ENCODE results near the gene PBXIP1. TPM values are rescaled to one million over a fixed set of nuclear protein-coding genes. Genes with fewer than 3 reads are reported as not detected.

PBXIP1 gene
- total RNA-seq, 6 experiments from 2014 or later: 26.4 to 42.5 (median 28.1) TPM

DNA sequence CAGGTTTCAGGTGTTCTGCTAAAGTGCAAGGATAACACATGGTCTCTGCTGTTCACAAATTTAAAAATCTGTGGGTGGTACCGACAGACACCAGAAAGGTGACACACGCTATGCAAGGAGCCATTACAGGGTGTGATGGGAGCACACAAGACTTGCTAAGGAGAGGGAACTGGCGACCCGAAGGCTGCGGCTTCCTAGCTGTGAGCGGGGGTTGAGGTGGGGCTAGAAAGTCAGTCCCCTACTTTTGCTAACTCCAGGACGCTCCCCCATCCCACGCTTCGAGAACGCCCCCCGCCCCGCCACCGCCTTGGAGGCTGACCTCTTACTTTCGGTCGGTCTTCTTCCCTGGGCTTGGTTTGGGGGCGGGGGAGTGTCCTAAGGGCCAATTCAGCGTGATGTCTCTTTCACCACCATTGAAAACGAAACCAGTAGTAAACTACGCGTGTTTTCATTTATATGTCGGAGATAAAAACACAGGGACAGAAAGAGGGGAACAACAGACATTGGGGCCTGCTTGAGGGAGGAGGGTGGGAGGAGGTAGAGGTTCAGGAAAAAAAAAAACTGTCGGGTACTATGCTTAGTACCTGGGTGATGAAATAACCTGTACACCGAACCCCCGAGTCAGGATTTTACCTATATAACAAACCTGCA, 19.6 kb upstream of the PBXIP1 start:
- DNase-seq: peak; percentile 47
- H3K9me3 Mint-ChIP-seq: no peaks in the 10 kb centered on the region
- no peak overlapping the region for H3K27ac Mint-ChIP-seq
- H3K27me3 Mint-ChIP-seq (ENCODE audit: insufficient read depth): peaks cover 2% of the 10 kb centered on the region; the same call in 1 of the 2 replicates
- peaks cover 20% of the 10 kb centered on the region for H3K36me3 Mint-ChIP-seq (ENCODE audit: low read depth)
- H3K4me1 Mint-ChIP-seq (ENCODE audit: low read depth): peaks cover 6% of the 10 kb centered on the region
- TF ChIP-seq, protein P1, sequence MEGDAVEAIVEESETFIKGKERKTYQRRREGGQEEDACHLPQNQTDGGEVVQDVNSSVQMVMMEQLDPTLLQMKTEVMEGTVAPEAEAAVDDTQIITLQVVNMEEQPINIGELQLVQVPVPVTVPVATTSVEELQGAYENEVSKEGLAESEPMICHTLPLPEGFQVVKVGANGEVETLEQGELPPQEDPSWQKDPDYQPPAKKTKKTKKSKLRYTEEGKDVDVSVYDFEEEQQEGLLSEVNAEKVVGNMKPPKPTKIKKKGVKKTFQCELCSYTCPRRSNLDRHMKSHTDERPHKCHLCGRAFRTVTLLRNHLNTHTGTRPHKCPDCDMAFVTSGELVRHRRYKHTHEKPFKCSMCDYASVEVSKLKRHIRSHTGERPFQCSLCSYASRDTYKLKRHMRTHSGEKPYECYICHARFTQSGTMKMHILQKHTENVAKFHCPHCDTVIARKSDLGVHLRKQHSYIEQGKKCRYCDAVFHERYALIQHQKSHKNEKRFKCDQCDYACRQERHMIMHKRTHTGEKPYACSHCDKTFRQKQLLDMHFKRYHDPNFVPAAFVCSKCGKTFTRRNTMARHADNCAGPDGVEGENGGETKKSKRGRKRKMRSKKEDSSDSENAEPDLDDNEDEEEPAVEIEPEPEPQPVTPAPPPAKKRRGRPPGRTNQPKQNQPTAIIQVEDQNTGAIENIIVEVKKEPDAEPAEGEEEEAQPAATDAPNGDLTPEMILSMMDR (IDR thresholded peaks at IDR 0.05): no peak
- H3K4me3 Mint-ChIP-seq: no peak overlapping the region

DNA sequence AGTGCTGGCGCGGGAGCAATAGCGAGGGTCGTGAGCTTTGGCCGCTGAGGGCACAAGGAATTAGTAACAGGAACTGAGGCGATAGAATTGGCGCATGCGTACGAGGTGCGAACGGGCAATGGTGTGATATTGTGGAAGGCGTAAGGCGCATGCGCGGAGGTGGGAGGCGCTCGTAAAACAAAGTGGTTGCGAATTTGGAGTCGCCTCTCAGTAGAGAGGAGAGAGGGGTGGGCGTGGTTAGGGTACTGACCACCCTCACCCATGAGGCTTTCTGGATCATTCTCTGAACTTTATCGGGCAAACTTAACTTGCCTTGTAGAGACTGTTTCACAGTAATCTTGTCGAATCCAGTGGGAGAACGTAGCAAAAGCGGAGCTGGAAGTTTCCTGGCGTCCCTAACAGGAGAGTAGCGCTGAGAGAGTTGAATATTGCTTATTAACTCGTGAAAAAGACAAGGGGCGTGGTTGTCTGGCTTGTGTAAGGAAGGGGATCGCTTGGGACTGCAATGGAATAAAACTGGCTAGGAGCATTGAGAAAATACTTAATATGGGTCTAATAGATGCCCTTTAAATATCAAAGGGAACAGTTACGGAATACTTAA, 19.0 kb upstream of the PBXIP1 start:
- peaks cover 2% of the 10 kb centered on the region; the same call in 1 of the 2 replicates for H3K27me3 Mint-ChIP-seq (ENCODE audit: insufficient read depth)
- peaks cover 6% of the 10 kb centered on the region for H3K4me1 Mint-ChIP-seq (ENCODE audit: low read depth)
- DNase-seq: peak; percentile 89
- H3K4me3 Mint-ChIP-seq: no peak overlapping the region
- TF ChIP-seq, protein P1 (IDR thresholded peaks at IDR 0.05): no peak
- no peaks in the 10 kb centered on the region for H3K9me3 Mint-ChIP-seq
- H3K36me3 Mint-ChIP-seq (ENCODE audit: low read depth): peaks cover 20% of the 10 kb centered on the region
- H3K27ac Mint-ChIP-seq: no peak overlapping the region

DNA sequence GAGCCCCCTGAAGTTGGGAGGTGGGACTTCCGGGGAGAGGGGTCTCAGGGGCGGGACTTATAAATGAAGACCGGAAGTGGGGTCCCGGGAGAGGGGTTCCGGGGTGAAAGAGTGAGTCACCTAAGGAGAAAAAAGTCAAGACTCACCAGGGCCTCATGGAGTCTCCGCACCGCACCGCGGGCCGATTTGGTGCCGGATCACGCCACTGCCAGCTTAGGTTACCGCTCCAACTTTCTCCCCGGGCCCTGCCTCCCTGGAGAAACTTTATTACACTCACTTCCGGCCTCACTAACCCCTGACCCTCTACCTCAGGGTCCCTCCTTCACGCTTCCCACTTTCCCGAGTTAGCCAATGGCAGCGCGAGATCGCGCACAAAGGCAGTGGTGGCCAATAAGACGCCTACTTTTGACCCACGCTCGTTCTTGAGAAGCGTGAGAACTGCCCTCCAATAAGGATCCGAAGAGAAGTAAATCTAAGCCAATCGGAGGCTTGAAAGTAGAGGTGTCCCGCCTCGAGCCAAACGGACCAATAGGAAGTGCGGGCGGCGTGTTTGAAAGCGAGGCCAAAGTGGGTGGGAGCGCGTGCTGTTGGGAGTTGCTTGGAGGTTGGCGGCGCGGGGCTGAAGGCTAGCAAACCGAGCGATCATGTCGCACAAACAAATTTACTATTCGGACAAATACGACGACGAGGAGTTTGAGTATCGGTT, 18.4 kb upstream of the PBXIP1 start, which contains the start of gene CKS1B:
CKS1B (plus strand) TSS at position 580 of the 706 bp plus-strand sequence; CDS start at position 645, 65 bp downstream.
- H3K9me3 Mint-ChIP-seq: no peaks in the 10 kb centered on the region
- H3K27ac Mint-ChIP-seq: no peak within 1 kb of the TSS
- DNase-seq: peak; percentile 100
- TF ChIP-seq, protein P1 (IDR thresholded peaks at IDR 0.05): no peak
- H3K4me3 Mint-ChIP-seq: no peak within 1 kb of the TSS
- H3K27me3 Mint-ChIP-seq (ENCODE audit: insufficient read depth): peaks cover 2% of the 10 kb centered on the region; the same call in 1 of the 2 replicates
- H3K4me1 Mint-ChIP-seq (ENCODE audit: low read depth): peaks cover 6% of the 10 kb centered on the region
- peaks cover 21% of the 10 kb centered on the region for H3K36me3 Mint-ChIP-seq (ENCODE audit: low read depth)

DNA sequence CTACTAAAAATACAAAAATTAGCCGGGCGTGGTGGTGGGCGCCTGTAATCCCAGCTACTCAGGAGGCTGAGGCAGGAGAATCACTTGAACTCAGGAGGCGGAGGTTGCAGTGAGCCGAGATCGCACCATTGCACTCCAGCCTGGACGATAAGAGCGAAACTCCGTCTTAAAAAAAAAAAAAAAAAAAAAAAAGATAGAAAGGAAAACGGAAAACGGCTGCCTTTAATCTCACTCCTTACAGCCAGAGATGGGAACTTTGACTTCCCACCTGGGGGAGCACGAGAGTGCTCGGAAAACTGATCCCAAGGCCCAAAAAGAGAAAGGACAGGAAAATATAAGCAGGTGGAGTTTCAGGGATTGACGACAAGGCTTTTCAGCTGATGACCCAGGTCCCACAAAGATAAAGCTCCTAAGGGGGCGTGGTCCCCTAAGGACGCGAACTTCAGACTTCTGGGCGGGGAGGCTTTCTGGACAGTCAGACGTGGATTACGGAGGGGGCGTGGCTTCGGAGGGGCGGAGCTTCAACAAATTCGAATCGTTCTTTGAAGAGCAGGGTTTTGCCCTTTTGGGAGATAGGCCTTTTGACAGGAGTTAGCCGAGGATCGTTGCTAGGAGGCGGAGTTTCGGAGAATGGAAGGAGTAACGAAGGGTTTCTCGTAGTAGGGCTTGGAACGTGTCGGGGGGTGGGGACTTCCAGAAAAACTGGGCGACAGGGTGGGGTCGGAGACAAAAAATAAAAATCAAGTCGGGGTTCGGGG, 17.6 kb upstream of the PBXIP1 start:
- Mint-ChIP-seq H3K4me3 (no peak overlapping the region), H3K27ac (no peak overlapping the region), H3K9me3 (no peaks in the 10 kb centered on the region), H3K4me1 (ENCODE audit: low read depth) (peaks cover 13% of the 10 kb centered on the region), H3K36me3 (ENCODE audit: low read depth) (peaks cover 25% of the 10 kb centered on the region), H3K27me3 (ENCODE audit: insufficient read depth) (peaks cover 7% of the 10 kb centered on the region)
- DNase-seq: peak; percentile 97
- TF ChIP-seq, protein P1 (IDR thresholded peaks at IDR 0.05): peak; percentile 36
